ENCODE results near the gene ARRDC3. TPM values are rescaled to one million over a fixed set of nuclear protein-coding genes. Genes with fewer than 3 reads are reported as not detected.

ARRDC3 gene
- total RNA-seq, 1 donor from 2014 or later: 147 TPM

GRCh38 chr5:91384671-91385430, 1.7 kb upstream of the ARRDC3 start:
- DNase-seq (ENCODE audit: low read depth): peak; percentile 94

GRCh38 chr5:91383956-91384300, 811 bp upstream of the ARRDC3 start:
- peak; percentile 53 for DNase-seq (ENCODE audit: low read depth)

GRCh38 chr5:91382530-91383026, 539 bp downstream of the ARRDC3 start:
- DNase-seq (ENCODE audit: low read depth): peak; percentile 41

- peak; percentile 80 for DNase-seq (ENCODE audit: low read depth)
Observed at GRCh38 chr5:91381774-91382359, 1.2 kb downstream of the ARRDC3 start.

GRCh38 chr5:91381239-91381773, 1.8 kb downstream of the ARRDC3 start:
- no peak for DNase-seq (ENCODE audit: low read depth)

GRCh38 chr5:91380491-91381238, 2.5 kb downstream of the ARRDC3 start:
- DNase-seq (ENCODE audit: low read depth): peak; percentile 85

- DNase-seq (ENCODE audit: low read depth): peak; percentile 69
Observed at GRCh38 chr5:91379914-91380490, 3.1 kb downstream of the ARRDC3 start.

- DNase-seq (ENCODE audit: low read depth): no peak
Observed at GRCh38 chr5:91379246-91379913, 3.7 kb downstream of the ARRDC3 start.

GRCh38 chr5:91378752-91379211, 4.3 kb downstream of the ARRDC3 start:
- no peak for DNase-seq (ENCODE audit: low read depth)

GRCh38 chr5:91374893-91375520, 8.1 kb downstream of the ARRDC3 start:
- DNase-seq (ENCODE audit: low read depth): no peak

GRCh38 chr5:91373600-91373999, 9.5 kb downstream of the ARRDC3 start:
- no peak for DNase-seq (ENCODE audit: low read depth)

GRCh38 chr5:91373006-91373405, 10.1 kb downstream of the ARRDC3 start:
- no peak for DNase-seq (ENCODE audit: low read depth)

- DNase-seq (ENCODE audit: low read depth): no peak
Observed at GRCh38 chr5:91369480-91369879, 13.6 kb downstream of the ARRDC3 start.

- no peak for DNase-seq (ENCODE audit: low read depth)
Observed at GRCh38 chr5:91367908-91368648, 15.0 kb downstream of the ARRDC3 start.

- DNase-seq (ENCODE audit: low read depth): peak; percentile 28
Observed at GRCh38 chr5:91367344-91367743, 15.8 kb downstream of the ARRDC3 start.

- DNase-seq (ENCODE audit: low read depth): peak; percentile 56
Observed at GRCh38 chr5:91366551-91366950, 16.6 kb downstream of the ARRDC3 start.

GRCh38 chr5:91365498-91365897, 17.6 kb downstream of the ARRDC3 start:
- no peak for DNase-seq (ENCODE audit: low read depth)

GRCh38 chr5:91362935-91363334, 20.2 kb downstream of the ARRDC3 start:
- no peak for DNase-seq (ENCODE audit: low read depth)

GRCh38 chr5:91361790-91362189, 21.3 kb downstream of the ARRDC3 start:
- DNase-seq (ENCODE audit: low read depth): no peak

- DNase-seq (ENCODE audit: low read depth): peak; percentile 69
Observed at GRCh38 chr5:91361055-91361701, 21.9 kb downstream of the ARRDC3 start.
